Measurements from ENCODE around the gene APOB. TPM values are rescaled to one million over a fixed set of nuclear protein-coding genes. Genes with fewer than 3 reads are reported as not detected.

The APOB gene
- total RNA-seq, 1 donor from 2014 or later, result 0.13 TPM

GRCh38 chr2:21014364-21015280 lies 29.3 kb downstream of the APOB start:
- Mint-ChIP-seq H3K4me1 (peaks cover 12% of the 10 kb centered on the region), H3K9me3 (no peaks in the 10 kb centered on the region), H3K36me3 (no peaks in the 10 kb centered on the region), H3K4me3 (no peak overlapping the region), H3K27me3 (ENCODE audit: low read depth) (peaks cover 7% of the 10 kb centered on the region), H3K27ac (no peak overlapping the region)
- DNase-seq (ENCODE audit: low spot score in 2 of 2, unreplicated experiment in 2 of 2), result no peak
- TF ChIP-seq, protein P1, sequence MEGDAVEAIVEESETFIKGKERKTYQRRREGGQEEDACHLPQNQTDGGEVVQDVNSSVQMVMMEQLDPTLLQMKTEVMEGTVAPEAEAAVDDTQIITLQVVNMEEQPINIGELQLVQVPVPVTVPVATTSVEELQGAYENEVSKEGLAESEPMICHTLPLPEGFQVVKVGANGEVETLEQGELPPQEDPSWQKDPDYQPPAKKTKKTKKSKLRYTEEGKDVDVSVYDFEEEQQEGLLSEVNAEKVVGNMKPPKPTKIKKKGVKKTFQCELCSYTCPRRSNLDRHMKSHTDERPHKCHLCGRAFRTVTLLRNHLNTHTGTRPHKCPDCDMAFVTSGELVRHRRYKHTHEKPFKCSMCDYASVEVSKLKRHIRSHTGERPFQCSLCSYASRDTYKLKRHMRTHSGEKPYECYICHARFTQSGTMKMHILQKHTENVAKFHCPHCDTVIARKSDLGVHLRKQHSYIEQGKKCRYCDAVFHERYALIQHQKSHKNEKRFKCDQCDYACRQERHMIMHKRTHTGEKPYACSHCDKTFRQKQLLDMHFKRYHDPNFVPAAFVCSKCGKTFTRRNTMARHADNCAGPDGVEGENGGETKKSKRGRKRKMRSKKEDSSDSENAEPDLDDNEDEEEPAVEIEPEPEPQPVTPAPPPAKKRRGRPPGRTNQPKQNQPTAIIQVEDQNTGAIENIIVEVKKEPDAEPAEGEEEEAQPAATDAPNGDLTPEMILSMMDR (IDR thresholded peaks at IDR 0.05; ENCODE audit: unreplicated experiment), result no peak

DNA sequence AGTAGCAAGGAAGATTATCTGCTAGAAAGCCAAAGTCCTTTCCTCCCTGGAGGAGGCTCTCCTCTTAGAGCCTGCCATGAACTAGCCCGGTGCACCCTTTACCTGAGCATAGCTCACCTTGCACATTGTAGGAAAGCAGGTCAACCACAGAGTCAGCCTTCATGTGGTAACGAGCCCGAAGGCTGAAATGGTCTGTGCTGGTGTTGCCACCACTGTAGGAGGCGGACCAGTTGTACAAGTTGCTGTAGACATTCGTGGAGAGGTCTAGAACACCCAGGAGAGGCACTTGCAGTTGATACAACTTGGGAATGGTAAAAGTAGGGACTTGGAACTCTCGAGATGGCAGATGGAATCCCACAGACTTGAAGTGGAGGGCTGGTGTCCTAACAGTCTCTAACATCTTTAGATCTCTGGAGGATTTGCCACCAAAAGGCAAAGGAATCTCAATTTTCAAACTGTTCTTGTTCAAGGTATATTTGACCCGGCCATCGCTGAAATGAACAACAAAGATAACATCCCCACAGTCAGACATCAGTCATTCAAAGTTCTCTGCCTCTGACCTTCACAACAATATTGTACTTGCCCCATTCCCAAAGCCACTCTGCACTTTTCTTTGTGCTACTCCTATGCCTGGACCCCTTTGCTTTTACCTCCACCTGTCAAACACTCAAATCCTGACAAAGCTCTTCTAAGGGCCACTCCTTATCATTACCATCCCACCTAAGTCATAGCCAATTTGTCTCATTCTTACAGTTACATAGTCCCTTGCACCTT lies 30.6 kb downstream of the APOB start:
- TF ChIP-seq, protein P1 (IDR thresholded peaks at IDR 0.05; ENCODE audit: unreplicated experiment), result no peak
- Mint-ChIP-seq H3K27ac (no peak overlapping the region), H3K4me1 (peaks cover 12% of the 10 kb centered on the region), H3K27me3 (ENCODE audit: low read depth) (peaks cover 10% of the 10 kb centered on the region), H3K4me3 (no peak overlapping the region), H3K9me3 (no peaks in the 10 kb centered on the region), H3K36me3 (no peaks in the 10 kb centered on the region)
- DNase-seq (ENCODE audit: low spot score in 2 of 2, unreplicated experiment in 2 of 2), result no peak

DNA sequence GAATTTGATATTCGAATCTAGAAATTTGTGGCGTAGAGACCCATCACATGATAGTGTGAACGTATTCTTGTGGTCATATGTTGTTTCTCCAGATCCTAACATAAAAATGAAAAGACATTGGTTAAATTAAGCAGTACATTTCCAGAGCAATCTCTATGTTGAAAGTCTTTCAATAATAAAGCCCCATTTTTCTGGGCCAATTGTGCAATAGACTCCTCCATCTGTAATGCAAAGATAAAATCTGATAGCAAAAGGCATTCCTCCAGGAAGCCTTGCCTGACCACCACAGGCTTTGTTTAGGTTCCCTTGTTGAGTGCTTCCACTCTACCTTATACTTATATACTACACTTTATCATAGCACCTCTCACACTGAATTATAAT lies 31.3 kb downstream of the APOB start:
- Mint-ChIP-seq H3K27ac (no peak overlapping the region), H3K27me3 (ENCODE audit: low read depth) (peaks cover 13% of the 10 kb centered on the region), H3K4me1 (peaks cover 12% of the 10 kb centered on the region), H3K9me3 (no peaks in the 10 kb centered on the region), H3K36me3 (no peaks in the 10 kb centered on the region), H3K4me3 (no peak overlapping the region)
- TF ChIP-seq, protein P1 (IDR thresholded peaks at IDR 0.05; ENCODE audit: unreplicated experiment), result no peak
- DNase-seq (ENCODE audit: low spot score in 2 of 2, unreplicated experiment in 2 of 2), result no peak

- no peak for DNase-seq (ENCODE audit: low spot score in 2 of 2, unreplicated experiment in 2 of 2)
- Mint-ChIP-seq H3K9me3 (no peaks in the 10 kb centered on the region), H3K27me3 (ENCODE audit: low read depth) (peaks cover 13% of the 10 kb centered on the region), H3K4me3 (no peak overlapping the region), H3K4me1 (peaks cover 12% of the 10 kb centered on the region), H3K27ac (no peak overlapping the region), H3K36me3 (no peaks in the 10 kb centered on the region)
- TF ChIP-seq, protein P1 (IDR thresholded peaks at IDR 0.05; ENCODE audit: unreplicated experiment), result no peak
Observed at GRCh38 chr2:21011876-21012556, 31.9 kb downstream of the APOB start.

GRCh38 chr2:21011453-21011852 lies 32.4 kb downstream of the APOB start:
- Mint-ChIP-seq H3K36me3 (no peaks in the 10 kb centered on the region), H3K27me3 (ENCODE audit: low read depth) (peaks cover 18% of the 10 kb centered on the region), H3K4me3 (no peak overlapping the region), H3K4me1 (peaks cover 12% of the 10 kb centered on the region), H3K9me3 (no peaks in the 10 kb centered on the region), H3K27ac (no peak overlapping the region)
- DNase-seq (ENCODE audit: low spot score in 2 of 2, unreplicated experiment in 2 of 2), result no peak
- TF ChIP-seq, protein P1 (IDR thresholded peaks at IDR 0.05; ENCODE audit: unreplicated experiment), result no peak
